Gastrocnemius medialis (tissue), 4 donors: ENCODE measurements around the gene TBX2.

Experiments
- POLR2A ChIP-seq, 2 donors: fragments of 450-650 bp; IDR thresholded peaks; one replicate each; pipeline ENCODE4 v1.6.1; 2017; ENCODE audit warnings: antibody characterized with exemption in 2 of 2, mild to moderate bottlenecking in 2 of 2, moderate library complexity in 2 of 2
- TF ChIP-seq, protein P1 (sequence below), 5 experiments: fragments of 450-650 bp in 3 of 5; fragments of 200-600 bp in 2 of 5; sonication (generic) in 2 of 5; IDR thresholded peaks in 4 of 5; conservative IDR thresholded peaks in 1 of 5; 1 replicate in 4 of 5; 2 replicates in 1 of 5; pipeline ENCODE4 v1.5.1; 2016 to 2019; ENCODE audit warnings: antibody characterized with exemption in 5 of 5, mild to moderate bottlenecking in 3 of 5, moderate library complexity in 3 of 5

- TF ChIP-seq, protein P1, sequence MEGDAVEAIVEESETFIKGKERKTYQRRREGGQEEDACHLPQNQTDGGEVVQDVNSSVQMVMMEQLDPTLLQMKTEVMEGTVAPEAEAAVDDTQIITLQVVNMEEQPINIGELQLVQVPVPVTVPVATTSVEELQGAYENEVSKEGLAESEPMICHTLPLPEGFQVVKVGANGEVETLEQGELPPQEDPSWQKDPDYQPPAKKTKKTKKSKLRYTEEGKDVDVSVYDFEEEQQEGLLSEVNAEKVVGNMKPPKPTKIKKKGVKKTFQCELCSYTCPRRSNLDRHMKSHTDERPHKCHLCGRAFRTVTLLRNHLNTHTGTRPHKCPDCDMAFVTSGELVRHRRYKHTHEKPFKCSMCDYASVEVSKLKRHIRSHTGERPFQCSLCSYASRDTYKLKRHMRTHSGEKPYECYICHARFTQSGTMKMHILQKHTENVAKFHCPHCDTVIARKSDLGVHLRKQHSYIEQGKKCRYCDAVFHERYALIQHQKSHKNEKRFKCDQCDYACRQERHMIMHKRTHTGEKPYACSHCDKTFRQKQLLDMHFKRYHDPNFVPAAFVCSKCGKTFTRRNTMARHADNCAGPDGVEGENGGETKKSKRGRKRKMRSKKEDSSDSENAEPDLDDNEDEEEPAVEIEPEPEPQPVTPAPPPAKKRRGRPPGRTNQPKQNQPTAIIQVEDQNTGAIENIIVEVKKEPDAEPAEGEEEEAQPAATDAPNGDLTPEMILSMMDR (IDR thresholded peaks at IDR 0.05 in 4 of 5, conservative IDR thresholded peaks at IDR 0.05 in 1 of 5) = peak; percentile 93 to 99 (median 98)
- no peak for TF ChIP-seq POLR2A (IDR thresholded peaks at IDR 0.05)
These were observed 12.7 kb downstream of the TBX2 start for GRCh38 chr17:61412143-61412859.
